ENCODE results near the gene DPM3.
"Not testable (repeated sequence)": the region's sequence is repeated elsewhere in the genome, so short reads cannot be mapped to it uniquely, and the experiment has no call there.

The DPM3 gene

DNA sequence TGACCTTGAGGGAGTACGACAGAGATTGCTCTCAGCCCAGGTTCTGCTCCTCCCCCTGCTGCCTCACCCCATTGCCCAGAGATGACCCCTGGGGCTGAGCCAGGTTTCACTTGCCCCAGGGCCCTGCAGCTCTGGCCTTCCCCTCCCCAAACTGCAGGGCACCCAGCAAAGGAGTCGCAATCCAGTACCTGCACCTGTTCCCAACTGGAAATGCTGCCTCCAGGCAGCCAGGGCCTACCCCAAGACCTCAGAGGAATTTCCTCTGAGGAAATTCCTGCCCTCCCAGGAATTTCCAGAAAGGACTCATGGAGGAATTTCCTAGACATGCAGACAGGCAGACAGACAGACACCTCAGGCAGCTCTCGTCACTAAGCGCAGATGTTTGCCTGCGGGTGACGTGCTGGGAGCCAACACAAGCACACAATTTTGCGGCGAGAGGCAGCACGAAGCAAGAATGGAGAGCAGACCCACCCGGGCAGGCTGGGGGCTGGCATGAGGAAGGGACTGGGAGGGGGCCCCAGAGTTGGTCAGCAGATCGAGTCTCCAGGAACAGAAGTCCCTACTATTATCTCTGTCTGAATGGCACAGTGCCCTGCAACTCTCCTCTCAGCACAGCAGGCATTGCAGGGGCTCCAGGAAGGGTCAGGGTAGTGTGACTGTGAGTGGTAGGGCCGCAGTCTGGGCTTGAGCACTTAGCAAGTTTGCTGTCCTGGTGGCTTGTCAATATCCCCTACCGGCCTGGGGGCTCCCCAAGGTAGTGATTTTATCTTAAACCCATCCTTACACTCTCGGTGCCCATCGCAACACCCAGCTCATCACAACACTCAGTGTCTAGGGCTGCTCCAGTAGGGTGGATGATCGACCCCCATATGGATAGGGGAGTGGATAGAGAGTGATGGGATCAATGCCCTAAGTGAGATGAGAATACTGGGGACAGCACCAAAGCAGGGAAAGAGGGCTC lies 15.5 kb downstream of the DPM3 start:
- no peak for DNase-seq

DNA sequence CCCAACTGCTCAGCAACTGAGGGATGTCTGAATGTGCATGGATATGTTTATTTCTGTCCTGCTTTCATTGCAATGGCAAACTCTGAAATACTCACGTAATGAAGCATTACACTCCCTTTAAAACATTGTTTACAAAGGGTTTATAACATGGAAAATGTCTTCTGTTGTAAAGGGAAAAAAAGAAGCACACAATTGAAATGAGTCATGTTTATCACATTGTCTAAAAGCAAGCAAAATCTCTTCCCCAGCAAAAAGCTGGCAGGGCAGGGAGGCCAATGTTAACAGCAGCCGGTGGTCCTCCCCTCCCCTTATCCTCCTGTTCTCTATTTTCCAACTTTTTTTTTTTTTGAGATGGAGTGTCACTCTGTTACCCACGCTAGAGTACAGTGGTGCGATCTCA lies 16.5 kb downstream of the DPM3 start:
- DNase-seq: no peak

DNA sequence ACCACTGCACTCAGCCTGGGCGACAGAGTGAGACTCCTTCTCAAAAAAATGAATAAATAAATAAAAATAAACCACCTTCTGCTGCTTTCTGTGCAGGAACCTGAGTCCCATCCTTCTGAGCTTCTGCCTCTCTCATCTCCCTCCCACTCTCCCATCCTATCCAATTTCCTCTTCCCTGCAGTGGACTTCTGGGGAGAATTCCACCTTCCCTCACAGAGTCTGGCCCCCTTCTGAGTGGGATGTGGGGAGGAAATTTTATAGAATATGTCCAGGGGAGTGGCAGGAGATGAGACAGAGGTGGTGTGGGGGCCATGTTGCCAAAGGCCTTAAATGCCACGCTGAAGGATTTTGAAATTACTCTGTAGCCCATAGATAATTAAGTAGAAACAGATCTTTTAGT lies 18.0 kb downstream of the DPM3 start:
- DNase-seq: no peak

DNA sequence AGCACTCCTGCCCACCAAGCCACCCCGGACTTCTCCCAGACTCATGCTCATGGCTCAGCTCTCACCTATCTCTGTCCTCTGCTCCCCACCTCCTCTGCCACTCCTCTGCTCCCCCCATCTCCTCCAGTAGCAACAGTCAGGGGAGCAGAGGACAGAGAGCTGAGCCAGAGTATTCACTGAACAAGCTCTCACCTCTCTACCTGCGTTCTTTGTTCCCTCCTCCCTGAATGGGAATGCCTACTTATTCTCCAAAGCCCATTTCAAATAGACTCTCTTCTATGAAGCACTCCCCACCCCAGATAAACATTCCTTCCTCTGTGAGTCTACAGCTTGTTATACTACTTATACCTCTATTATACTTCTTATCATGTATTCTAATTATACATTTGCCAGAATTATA lies 19.1 kb downstream of the DPM3 start:
- no peak for DNase-seq

DNA sequence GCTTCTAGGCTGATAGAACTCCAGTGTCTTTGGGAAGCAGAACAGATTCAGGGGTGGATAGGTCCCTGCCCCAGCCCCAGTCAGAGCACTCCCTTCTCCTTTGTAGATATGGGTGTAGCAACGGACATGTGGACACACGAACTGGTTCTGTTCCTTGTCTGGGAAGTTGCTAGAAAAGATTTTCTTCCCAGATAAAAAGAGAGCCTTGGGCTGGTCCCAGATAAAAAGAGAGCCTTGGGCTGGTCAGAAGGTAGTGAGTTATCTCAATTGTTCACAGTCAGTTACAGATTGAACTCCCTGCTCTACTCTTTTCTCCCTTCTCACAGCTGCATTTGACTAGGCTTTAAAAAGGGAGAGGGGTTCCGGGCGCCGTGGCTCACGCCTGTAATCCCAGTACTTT lies 20.1 kb downstream of the DPM3 start:
- DNase-seq: no peak

DNA sequence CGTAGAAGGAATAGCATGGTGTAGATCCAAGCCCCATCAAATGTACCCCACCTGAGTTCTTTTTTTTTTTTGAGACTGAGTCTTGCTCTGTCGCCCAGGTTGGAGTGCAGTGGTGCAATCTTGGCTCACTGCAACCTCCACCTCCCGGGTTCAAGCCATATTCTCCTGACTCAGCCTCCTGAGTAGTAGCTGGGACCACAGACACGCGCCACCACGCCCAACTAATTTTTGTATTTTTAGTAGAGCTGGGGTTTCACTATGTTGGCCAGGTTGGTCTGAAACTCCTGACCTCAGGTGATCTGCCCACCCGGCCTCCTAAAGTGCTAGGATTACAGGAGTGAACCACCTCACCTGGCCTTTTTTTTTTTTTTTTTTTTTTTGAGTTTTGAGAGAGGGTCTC lies 22.2 kb downstream of the DPM3 start:
- DNase-seq: not testable (repeated sequence)

DNA sequence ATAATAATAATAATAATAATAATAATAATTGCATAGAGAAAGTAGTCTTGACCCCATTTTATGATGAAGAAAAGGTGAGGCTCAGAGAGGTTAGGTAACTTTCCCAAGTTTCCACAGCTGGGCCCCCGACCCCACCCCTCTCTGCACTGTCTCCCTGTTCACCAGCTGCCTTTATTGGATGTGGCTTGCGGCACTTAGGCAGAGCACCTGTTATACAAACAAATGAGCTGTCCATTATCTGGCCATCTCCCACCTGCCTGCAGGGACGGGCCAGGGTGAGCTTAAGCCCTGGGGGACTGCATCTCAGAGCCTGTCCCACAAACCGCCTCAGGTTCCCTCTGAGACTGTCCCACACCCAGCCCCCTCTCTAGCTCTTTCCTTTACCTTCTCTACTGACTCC lies 22.7 kb downstream of the DPM3 start:
- no peak for DNase-seq

DNA sequence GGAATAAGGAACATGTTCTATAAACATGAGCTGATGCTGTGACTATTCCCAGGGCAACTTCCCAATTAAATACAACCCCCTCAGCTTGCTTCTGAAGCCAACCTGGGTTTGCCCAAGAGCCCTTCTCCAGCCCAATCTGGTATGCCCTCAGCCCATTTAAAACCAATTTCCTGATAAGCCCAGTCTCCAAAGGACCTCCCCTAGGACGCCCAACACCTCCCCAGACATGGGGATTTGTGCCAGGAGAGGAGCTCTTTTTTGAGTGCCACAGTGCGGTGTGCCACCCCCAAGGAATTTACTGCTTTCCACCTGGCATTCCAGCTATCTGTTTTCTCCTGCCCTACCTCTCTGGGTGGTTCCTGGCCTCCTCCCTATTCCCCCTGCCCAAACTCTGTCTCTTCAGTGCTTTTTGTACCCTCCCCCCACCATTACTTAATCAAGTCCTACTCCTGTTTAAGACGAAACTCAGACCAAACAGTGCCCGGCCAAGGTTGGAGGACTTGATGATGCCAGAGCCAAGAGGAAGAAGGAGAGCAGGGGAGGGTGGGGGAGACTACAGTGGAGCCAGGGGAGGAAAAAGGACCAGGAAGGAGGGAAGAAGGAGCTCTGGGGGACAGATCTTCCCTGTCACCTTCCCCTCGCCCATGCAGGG lies 24.1 kb downstream of the DPM3 start:
- DNase-seq: no peak

DNA sequence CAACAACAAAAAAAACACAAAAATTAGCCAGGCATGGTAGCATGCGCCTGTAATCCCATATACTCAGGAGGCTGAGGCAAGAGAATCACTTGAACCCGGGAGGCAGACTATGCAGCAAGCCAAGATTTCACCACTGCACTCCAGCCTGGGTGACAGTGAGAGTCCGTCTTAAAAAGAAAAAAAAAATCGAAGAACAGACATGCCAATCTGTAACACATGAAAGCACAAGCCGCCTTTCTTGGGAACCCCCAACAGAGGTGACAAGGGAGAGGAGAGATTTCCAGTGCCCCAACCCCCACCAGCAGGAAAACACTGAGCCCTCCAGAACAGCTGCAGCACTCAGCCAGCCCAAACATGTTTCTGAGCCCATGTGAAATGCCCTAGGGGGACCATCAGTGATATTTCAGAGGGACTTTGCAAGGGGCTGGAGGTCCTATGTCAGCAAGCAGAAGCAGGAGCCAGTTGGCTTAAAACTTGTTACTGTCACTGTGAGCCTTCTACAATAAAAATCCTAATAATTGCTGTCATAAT lies 26.8 kb downstream of the DPM3 start:
- DNase-seq: peak; percentile 51

DNA sequence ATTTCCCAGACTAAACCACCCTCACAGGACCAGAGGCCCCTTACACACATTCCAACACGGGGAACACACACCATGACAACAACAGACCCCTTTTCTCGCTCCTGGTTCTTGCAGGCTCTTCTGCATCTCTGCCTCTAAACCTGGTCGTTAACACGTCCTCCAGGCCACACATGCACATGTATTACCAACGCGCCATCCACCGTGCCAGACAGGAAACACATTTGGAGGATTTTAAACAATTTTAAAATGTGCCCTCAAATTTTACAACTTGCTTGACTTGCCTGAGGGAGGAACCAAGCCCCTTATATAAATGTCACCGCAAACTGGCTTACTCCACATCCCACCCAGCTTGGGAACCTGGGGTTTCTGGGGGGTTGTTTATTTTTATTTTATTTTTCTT lies 29.5 kb downstream of the DPM3 start:
- no peak for DNase-seq

DNA sequence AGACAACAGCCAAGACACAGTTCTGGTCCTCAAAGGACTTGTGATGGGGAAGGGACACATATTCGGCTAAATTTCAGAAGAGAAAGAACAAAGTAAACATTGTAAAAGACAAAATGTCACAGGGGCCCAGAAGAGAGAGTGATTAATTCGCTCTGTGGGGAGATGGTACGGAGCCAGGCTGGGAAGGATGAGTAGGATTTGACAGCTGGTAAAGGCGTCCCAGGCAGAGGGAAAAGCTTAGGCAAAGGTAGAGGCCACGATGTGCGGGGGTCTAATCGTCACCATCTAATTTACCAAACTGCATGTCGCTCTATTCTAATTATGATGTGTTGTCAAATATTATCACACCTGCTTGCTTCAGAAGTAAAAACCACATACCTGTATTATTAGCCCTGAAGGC lies 29.9 kb downstream of the DPM3 start:
- no peak for DNase-seq

DNA sequence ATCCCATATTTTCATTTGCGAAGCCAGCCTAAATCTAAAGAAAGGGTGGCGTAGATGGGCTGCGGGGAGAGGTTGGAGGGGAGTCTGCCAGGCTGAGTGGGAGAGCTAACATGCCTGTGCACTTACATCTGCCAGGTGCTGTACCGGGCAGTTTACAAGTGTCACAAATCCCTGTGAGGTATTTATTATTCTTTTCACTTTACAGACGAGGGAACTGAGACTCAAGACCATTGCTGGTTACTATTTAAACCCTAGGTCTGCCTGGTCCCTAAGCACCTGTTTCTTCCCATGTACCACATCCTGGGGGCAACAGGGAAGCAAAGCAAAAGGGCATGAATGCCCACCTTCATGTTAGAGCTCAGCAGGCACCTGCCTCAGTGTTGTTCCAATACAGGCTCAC lies 32.0 kb downstream of the DPM3 start:
- DNase-seq: no peak

DNA sequence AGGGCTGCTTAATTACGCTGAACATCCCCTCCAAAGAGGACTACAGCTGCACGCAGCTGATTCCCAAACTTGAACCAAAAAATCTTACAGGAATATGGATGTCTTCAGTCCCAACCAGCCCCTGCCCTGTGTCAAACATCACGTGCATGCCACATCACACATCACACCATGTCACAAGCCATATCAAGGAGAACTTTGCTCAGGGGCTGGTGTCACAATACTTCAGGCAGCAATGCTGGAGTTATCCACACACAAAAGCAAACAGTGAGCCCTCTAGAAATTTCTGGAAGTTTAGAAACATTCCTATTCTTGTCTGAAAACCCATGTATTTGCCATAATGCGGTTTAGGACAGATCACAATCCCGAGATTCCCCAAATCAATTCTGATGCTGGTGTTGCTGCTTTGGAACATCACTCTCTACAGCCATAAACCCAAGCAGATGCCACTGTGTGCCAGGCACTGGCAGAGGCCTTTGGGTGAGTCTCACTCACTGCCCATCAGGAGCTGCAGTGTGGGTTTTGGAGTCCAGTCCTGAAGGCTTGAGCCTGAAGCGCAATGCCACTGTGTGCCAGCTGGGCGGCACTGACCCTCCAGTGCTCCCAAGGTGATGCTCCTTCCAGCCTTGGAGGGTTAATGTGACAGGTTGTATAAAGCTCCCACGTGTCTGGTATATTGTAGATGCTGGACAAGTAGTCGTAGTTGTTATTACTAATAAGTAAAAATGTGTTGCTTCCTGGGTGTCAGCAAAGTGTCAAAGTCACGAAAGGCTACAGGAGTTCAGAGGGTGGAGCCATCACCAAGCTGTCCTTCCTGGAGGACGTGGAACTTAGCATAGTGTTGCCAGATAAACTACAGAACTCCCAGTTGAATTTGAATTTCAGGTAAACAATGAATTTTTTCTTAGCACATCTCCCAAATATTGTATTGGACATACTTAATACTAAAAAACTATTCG lies 32.7 kb downstream of the DPM3 start:
- DNase-seq: no peak

DNA sequence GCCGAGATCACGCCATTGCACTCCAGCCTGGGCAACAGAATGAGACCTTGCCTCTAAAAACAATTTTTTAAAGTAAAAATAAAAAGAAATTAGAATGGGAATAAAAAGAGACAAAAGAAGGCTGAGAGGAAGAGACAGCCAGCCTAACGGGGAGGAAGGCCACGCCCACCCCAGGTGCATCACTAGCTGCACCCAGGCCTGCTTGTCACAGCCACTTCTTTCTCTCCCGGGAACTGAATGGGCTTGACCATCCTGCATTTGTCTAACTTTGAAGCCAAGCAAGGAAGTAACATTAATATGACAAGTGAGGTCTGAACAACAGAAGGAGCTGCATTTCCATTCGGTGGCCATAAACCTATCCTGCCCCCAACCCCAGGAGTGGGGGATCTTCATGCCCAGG lies 33.5 kb downstream of the DPM3 start:
- DNase-seq: no peak

DNA sequence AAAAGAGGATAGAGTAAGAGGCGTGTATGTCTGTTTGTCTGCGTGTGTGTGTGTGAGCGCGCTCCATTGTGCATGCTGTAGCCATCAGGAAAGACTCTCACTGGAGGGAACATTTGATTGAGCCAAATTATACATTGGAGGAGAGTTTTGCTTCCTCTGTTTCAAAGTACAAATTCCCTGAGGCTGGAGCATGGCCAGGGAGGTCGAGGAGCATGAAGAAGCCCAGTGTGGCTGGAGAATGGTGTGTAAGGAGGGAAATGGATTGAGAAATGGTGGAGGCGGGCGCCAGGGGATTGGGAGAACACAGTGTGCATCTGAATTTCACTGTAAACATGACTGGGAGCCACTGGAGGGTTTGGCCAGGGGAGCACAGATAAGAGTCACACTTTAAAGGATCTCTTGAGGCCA lies 34.7 kb downstream of the DPM3 start:
- no peak for DNase-seq

DNA sequence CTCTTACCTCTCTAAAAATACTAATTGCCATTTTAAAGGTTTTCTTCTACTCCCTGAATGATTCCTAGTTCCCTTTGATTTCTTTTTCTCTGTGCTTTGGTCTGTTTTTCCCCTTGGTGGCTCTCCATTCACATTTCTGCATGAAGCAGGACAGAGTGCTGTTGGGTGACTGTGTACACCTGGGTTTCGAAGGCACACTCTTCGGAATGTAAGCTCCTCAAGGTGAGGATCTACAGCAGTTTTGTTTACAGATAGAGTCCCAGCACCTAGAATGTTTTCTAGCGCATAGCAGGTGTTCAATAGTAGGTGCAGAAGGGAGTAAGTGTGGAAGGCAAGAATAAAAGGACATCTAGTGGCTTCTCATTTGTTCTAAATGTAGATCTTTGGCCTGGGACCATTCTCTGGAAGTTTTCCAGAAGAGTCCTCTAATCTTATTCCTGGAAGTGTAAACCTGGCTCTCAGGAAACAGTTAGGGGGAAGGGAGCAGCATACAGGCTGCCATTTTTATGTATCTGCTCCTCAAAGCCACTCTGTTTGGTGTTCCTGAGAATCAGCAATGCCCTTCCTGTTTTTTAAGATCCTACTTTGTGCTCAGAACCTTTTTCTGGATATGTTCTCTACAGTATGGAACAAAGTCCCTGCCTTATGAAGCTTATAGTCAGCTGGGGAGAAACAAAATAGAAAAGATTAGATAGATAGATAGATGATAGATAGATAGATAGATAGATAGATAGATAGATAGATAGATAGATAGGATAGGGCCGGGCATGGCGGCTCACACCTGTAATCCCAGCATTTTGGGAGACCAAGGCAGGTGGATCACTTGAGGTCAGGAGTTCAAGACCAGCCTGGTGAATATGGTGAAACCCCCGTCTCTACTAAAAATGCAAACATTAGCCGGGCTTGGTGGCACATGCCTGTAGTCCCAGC lies 35.5 kb downstream of the DPM3 start:
- no peak for DNase-seq

DNA sequence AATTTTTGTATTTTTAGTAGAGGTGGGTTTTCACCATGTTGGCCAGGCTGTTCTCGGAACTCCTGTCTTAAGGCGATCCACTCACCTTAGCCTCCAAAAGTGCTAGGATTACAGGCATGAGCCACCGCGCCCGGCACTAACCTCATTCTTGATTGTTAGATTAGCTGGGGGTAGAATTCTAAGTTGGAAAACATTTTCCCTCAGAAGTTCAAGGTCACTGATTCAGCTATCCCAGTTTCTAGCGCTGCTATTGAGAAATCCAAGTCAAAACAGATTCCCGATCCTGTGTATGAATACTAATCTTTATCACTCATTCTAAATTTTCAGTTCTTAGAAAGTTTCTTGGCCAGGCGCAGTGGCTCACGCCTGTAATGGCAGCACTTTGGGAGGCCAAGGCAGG lies 37.0 kb downstream of the DPM3 start:
- no peak for DNase-seq

DNA sequence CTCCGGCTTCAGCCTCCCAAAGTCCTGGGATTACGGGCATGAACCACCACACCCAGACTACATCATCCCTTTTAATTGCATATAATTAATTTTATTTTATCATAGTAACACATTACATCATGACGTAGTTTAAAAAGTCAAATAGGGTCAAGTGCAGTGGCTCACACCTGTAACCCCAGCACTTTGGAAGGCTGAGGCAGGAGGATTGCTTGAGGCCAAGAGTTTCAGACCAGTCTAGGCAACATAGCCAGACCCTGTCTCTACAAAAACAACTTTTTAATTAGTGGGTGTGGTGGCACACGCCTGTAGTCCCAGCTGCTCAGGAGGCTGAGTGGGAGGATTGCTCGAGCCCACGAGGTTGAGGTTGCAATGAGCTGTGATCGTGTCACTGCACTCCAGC lies 41.0 kb downstream of the DPM3 start:
- no peak for DNase-seq

DNA sequence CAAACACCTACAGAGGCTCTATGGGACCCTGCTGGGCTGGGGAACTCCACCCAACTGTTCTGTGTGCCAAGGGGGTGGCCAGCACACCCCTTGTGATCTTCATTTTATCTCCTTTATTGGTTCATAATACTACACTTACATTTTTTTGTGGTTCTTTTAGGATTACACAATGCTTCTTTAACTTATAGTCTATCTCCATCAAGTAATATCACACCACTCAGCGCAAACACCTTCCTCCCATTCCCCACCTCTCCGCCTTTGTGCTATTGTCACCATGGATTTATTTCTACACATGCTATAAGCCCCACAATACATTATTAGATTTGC lies 45.7 kb downstream of the DPM3 start:
- DNase-seq: no peak

DNA sequence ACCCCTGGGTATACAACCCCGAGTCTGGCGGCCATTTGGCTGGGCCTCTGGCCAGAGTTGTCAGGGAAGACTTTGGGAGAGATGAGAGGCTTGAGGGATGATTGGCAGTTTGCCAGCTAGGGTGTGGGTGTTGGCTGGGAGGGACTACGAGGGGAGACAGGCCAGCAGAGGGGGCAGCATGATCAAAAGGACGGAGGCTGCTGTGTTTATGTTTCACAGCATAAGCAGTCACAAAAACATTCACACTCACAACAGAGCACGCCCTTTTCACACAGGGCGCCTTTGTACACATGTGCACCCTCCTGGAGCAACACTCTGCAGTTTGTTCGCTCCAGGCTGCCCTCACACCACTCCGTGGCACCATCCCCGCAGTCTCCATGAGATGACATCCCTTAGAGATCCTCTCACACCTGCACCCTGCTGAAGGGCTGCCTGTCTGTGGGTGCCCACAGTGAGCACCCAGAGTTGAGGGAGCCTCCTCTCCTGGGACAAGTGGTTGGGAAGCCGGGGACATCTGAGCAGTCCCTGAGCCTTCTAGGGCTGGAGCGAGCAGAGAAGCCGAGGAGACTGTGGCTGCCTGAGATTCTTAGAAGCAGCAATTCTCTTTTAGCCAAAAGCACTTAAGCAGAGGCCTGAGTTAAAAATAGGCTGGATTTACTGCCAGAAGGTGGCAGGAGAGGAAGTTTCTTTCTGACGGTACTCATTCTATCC lies 46.3 kb downstream of the DPM3 start:
- DNase-seq: peak; percentile 64

DNA sequence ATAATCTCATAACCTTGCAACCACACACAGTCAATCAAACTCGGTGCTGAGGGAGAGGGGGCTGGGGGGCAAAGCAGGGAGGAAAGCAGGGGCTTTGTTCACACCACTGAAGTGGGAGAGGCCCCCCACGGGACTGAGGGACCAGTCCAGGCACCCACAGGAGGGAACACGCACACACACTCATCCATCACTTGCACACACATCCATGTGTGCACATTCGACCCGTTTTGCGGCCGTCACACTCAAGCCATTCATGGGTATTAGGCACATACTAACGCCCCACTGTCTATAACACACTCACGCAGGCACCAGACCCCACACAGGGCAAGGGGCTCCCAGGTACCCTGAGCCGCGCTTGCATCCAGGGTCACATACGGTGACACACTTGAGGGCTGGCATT lies 47.7 kb downstream of the DPM3 start:
- DNase-seq: no peak
